ENCODE results near the gene CCDC167.

The CCDC167 gene

DNA sequence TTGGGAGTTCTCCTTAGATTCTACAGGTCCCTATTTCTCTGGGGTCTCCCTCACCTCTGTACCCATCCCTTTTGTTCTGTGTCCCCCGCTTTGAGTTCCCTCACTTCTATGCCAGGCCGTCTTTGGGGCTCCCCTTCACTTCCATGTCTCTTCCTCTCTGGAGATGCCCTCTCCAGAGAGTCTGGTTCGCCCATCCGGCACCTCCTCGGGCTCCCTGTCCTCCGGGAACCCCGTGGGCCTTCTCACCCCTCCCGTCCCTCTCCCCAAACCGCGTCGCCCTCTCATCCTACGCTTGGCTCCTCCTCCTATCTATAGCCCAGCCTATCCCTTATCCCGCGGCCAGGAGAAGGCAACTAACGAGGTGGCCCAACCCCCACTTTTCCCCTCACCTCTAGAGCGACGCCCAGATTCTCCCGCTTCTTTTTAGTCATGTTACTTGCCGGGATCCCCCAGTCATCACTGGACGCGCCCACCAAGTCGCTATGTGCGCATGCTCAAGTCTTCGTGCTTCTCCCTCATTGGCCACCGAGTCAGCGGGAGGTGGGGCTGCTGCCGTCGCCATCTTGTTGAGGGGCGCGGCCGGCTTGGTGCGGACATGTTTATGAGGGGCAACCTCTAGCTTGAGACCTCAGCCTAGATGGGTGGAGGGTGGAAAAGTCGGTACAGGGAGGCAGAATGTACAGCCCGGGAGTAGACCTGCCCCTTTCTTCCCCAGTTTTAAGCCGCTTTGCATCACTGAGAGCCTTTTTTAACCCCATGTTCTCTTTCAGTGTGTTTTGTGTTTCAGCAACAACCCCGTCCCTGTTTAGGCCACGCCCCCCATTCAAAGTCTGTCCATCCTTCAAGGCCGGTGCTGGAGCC, at the start of gene CCDC167:
Gene CCDC167, minus strand, starts transcription at position 461 of the 861 bp plus-strand sequence. Its CDS starts 30 bp downstream, at position 431.
- Histone ChIP-seq H3K9ac (peak within 1 kb of the TSS; percentile 83), H3K79me2 (ENCODE audit: insufficient read depth, low read depth) (no peaks in the 10 kb centered on the region; the same call in 1 of the 2 replicates), H3K4me2 (peak within 1 kb of the TSS; percentile 75), H2AFZ (ENCODE audit: low read depth) (peak within 1 kb of the TSS; percentile 38), H3K4me1 (ENCODE audit: low read depth, poor library complexity, severe bottlenecking) (peaks cover 12% of the 10 kb centered on the region), H3K27ac (peak within 1 kb of the TSS; percentile 57), H3K36me3 (ENCODE audit: insufficient read depth) (no peaks in the 10 kb centered on the region), H3K27me3 (ENCODE audit: insufficient read depth, low read depth) (no peaks in the 10 kb centered on the region), H4K20me1 (ENCODE audit: insufficient read depth) (no peaks in the 10 kb centered on the region), H3K4me3 (IDR thresholded peaks at IDR 0.05; ENCODE audit: insufficient read depth, low read depth, low read length) (no peak within 1 kb of the TSS)
- TF ChIP-seq, protein P1, sequence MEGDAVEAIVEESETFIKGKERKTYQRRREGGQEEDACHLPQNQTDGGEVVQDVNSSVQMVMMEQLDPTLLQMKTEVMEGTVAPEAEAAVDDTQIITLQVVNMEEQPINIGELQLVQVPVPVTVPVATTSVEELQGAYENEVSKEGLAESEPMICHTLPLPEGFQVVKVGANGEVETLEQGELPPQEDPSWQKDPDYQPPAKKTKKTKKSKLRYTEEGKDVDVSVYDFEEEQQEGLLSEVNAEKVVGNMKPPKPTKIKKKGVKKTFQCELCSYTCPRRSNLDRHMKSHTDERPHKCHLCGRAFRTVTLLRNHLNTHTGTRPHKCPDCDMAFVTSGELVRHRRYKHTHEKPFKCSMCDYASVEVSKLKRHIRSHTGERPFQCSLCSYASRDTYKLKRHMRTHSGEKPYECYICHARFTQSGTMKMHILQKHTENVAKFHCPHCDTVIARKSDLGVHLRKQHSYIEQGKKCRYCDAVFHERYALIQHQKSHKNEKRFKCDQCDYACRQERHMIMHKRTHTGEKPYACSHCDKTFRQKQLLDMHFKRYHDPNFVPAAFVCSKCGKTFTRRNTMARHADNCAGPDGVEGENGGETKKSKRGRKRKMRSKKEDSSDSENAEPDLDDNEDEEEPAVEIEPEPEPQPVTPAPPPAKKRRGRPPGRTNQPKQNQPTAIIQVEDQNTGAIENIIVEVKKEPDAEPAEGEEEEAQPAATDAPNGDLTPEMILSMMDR (conservative IDR thresholded peaks at IDR 0.05; ENCODE audit: low read depth, low read length), result no peak

DNA sequence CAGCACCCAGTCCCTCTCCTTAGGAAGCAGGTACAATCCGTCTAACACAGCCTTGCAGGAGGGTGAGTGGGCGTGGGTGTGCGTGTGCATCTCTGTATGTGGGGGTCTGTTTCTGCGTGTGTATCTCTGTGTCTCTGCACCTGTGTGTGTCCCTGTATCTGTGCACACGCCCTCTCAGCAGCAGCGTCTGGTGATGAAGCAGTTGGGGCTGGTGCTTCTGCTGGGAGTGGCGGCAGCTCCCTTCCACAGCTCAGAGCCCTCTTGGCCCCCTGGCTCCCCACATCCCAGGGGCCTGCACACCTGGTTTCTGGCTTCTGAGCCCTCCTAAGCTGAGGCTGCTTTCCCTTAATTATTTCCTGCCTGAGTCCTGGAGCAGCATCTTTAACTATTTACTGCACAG, 49.5 kb upstream of the CCDC167 start:
- H3K4me2 ChIP-seq, result no peak overlapping the region
- H3K27me3 ChIP-seq (ENCODE audit: insufficient read depth, low read depth), result no peaks in the 10 kb centered on the region; the same call in 1 of the 2 replicates
- H3K36me3 ChIP-seq (ENCODE audit: insufficient read depth), result no peaks in the 10 kb centered on the region
- H3K79me2 ChIP-seq (ENCODE audit: insufficient read depth, low read depth), result no peaks in the 10 kb centered on the region
- H4K20me1 ChIP-seq (ENCODE audit: insufficient read depth), result no peaks in the 10 kb centered on the region
- no peak overlapping the region for H3K4me3 ChIP-seq (IDR thresholded peaks at IDR 0.05; ENCODE audit: insufficient read depth, low read depth, low read length)
- TF ChIP-seq, protein P1 (conservative IDR thresholded peaks at IDR 0.05; ENCODE audit: low read depth, low read length), result no peak
- no peak overlapping the region for H3K9ac ChIP-seq
- no peak overlapping the region for H2AFZ ChIP-seq (ENCODE audit: low read depth)
- H3K27ac ChIP-seq, result no peak overlapping the region
- no peaks in the 10 kb centered on the region for H3K4me1 ChIP-seq (ENCODE audit: low read depth, poor library complexity, severe bottlenecking)

DNA sequence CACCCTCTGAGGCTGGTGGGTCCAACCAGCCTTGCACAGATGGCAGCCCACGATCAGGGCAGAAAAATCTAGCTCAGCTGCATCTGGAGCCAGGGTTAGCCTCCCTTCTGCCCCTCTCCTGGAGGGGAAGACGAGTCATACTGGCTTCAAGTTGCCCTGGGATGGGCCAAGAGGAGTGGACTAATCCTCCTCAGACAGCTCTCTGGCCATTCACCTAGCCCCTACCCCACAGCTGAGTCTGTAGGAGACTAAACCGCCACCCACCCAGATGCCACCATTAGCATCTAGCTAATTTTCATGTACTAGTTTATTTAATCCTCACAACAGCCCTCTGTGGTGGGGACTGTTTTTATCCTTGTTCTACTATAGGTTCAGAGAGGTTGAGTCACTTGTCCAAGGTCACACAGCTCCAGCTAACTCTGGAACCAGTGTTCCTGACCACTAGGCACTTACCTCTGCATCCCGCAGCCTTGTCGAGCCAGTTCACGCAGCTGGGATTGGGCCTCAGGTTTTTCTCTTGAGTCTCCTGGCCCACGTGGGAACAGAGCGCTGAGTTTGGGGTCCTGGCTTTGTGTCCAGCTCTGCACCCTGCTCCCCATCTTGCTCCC, 48.5 kb upstream of the CCDC167 start:
- TF ChIP-seq, protein P1 (conservative IDR thresholded peaks at IDR 0.05; ENCODE audit: low read depth, low read length), result no peak
- H3K4me3 ChIP-seq (IDR thresholded peaks at IDR 0.05; ENCODE audit: insufficient read depth, low read depth, low read length), result no peak overlapping the region
- no peak overlapping the region for H3K9ac ChIP-seq
- H4K20me1 ChIP-seq (ENCODE audit: insufficient read depth), result no peaks in the 10 kb centered on the region
- H3K79me2 ChIP-seq (ENCODE audit: insufficient read depth, low read depth), result no peaks in the 10 kb centered on the region
- no peaks in the 10 kb centered on the region for H3K36me3 ChIP-seq (ENCODE audit: insufficient read depth)
- H2AFZ ChIP-seq (ENCODE audit: low read depth), result no peak overlapping the region
- no peaks in the 10 kb centered on the region; the same call in 1 of the 2 replicates for H3K27me3 ChIP-seq (ENCODE audit: insufficient read depth, low read depth)
- no peak overlapping the region for H3K27ac ChIP-seq
- H3K4me1 ChIP-seq (ENCODE audit: low read depth, poor library complexity, severe bottlenecking), result no peaks in the 10 kb centered on the region
- no peak overlapping the region for H3K4me2 ChIP-seq

DNA sequence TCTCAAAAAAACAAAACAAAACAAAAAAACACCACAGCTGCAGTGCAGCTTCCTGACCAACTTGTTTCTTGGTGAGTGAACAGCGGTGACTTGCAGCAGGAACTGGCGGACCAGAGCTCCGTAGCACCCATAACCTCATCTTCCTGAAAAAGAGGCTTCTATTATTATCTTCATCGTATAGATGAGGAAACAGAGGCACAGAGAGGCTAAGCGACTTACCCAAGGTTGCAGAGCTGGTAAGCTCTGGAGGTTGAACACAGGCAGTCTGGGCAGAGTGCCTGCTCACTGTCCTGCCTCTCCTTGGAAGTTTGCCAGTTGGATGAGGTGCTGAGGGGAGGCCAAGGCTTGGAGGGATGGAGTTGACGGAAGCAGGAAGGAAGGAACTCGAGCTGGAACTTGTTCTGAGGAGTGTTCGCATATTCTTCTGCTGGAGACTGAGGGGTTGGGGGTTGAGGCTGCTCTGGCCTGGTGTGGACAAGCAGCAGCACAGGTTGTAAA, 47.9 kb upstream of the CCDC167 start:
- TF ChIP-seq, protein P1 (conservative IDR thresholded peaks at IDR 0.05; ENCODE audit: low read depth, low read length), result no peak
- Histone ChIP-seq H3K9ac (no peak overlapping the region), H2AFZ (ENCODE audit: low read depth) (no peak overlapping the region), H3K79me2 (ENCODE audit: insufficient read depth, low read depth) (no peaks in the 10 kb centered on the region), H3K4me3 (IDR thresholded peaks at IDR 0.05; ENCODE audit: insufficient read depth, low read depth, low read length) (no peak overlapping the region), H3K4me2 (no peak overlapping the region), H3K27me3 (ENCODE audit: insufficient read depth, low read depth) (no peaks in the 10 kb centered on the region; the same call in 1 of the 2 replicates), H3K4me1 (ENCODE audit: low read depth, poor library complexity, severe bottlenecking) (no peaks in the 10 kb centered on the region), H4K20me1 (ENCODE audit: insufficient read depth) (no peaks in the 10 kb centered on the region), H3K36me3 (ENCODE audit: insufficient read depth) (no peaks in the 10 kb centered on the region), H3K27ac (no peak overlapping the region)

Measured in KMS-11 (cell line).